GM21825 (cell line): Measurements from ENCODE around the gene APRT.

Experiments used
- ATAC-seq: cut with Tn5 transposase; IDR thresholded peaks from one replicate; pipeline ENCODE4 v1.9.1; 2021; ENCODE audit warnings: mild to moderate bottlenecking, moderate library complexity; ENCODE audit not compliant: unreplicated experiment

Gene APRT

GRCh38 chr16:88842308-88842756, 30.6 kb upstream of the APRT start:
- ATAC-seq: no peak

- ATAC-seq: no peak
These were observed 30.0 kb upstream of the APRT start for GRCh38 chr16:88841521-88842307.

- no peak for ATAC-seq
These were observed 29.0 kb upstream of the APRT start for GRCh38 chr16:88840600-88841215.

GRCh38 chr16:88839745-88840599, 28.2 kb upstream of the APRT start:
- no peak for ATAC-seq

- no peak for ATAC-seq
These were observed 27.4 kb upstream of the APRT start for GRCh38 chr16:88839026-88839529.

GRCh38 chr16:88838566-88838965, 26.8 kb upstream of the APRT start:
- no peak for ATAC-seq

GRCh38 chr16:88837806-88838205, 26.1 kb upstream of the APRT start:
- no peak for ATAC-seq

GRCh38 chr16:88836791-88837190, 25.1 kb upstream of the APRT start:
- ATAC-seq: no peak

GRCh38 chr16:88835818-88836217, 24.1 kb upstream of the APRT start:
- ATAC-seq: no peak

GRCh38 chr16:88835383-88835782, 23.7 kb upstream of the APRT start:
- no peak for ATAC-seq

- no peak for ATAC-seq
These were observed 22.9 kb upstream of the APRT start for GRCh38 chr16:88834670-88835069.

- ATAC-seq: no peak
These were observed 21.4 kb upstream of the APRT start for GRCh38 chr16:88833086-88833485.

GRCh38 chr16:88831838-88832237, 20.1 kb upstream of the APRT start:
- no peak for ATAC-seq

GRCh38 chr16:88830783-88831182, 19.1 kb upstream of the APRT start:
- ATAC-seq: no peak

GRCh38 chr16:88830258-88830657, 18.5 kb upstream of the APRT start:
- no peak for ATAC-seq

GRCh38 chr16:88828711-88829110, 17.0 kb upstream of the APRT start:
- ATAC-seq: no peak

- ATAC-seq: no peak
These were observed 16.0 kb upstream of the APRT start for GRCh38 chr16:88827727-88828126.

- ATAC-seq: no peak
These were observed 14.5 kb upstream of the APRT start for GRCh38 chr16:88826070-88826840.

- ATAC-seq: no peak
These were observed 13.4 kb upstream of the APRT start for GRCh38 chr16:88825146-88825545.

GRCh38 chr16:88824256-88825077, 12.7 kb upstream of the APRT start:
- ATAC-seq: no peak
